Hematopoietic multipotent progenitor cell treated with erythropoietin and hydrocortisone succinate and interleukin-3 and kit ligand, for 8 days (in vitro differentiated cells): ENCODE data around the gene WDPCP.
"Not testable (repeated sequence)": the region's sequence is repeated elsewhere in the genome, so short reads cannot be mapped to it uniquely, and the experiment has no call there.

ENCODE experiments used
- DNase-seq: peaks from one replicate; pipeline ENCODE4 v3.0.0-alpha.2; 2015

WDPCP gene

GRCh38 chr2:63225964-63226686, 362.2 kb downstream of the WDPCP start:
- DNase-seq, result no peak

GRCh38 chr2:63218800-63219526, 369.3 kb downstream of the WDPCP start:
- DNase-seq, result peak; percentile 60

GRCh38 chr2:63195310-63195709, 393.0 kb downstream of the WDPCP start:
- DNase-seq, result no peak

- DNase-seq, result no peak
Observed at GRCh38 chr2:63194175-63194574, 394.1 kb downstream of the WDPCP start.

- DNase-seq, result no peak
Observed at GRCh38 chr2:63192889-63193774, 395.1 kb downstream of the WDPCP start.

- DNase-seq, result no peak
Observed at GRCh38 chr2:63192169-63192888, 395.9 kb downstream of the WDPCP start.

GRCh38 chr2:63189026-63189425, 399.3 kb downstream of the WDPCP start:
- peak; percentile 56 for DNase-seq

GRCh38 chr2:63186331-63186730, 401.9 kb downstream of the WDPCP start:
- no peak for DNase-seq

- no peak for DNase-seq
Observed at GRCh38 chr2:63163161-63163820, 425.0 kb downstream of the WDPCP start.

- DNase-seq, result no peak
Observed at GRCh38 chr2:63159262-63159661, 429.0 kb downstream of the WDPCP start.

GRCh38 chr2:63136683-63137082, 451.6 kb downstream of the WDPCP start:
- not testable (repeated sequence) for DNase-seq

- no peak for DNase-seq
Observed at GRCh38 chr2:63132020-63132419, 456.3 kb downstream of the WDPCP start.

GRCh38 chr2:63131196-63131595, 457.1 kb downstream of the WDPCP start:
- no peak for DNase-seq

- DNase-seq, result no peak
Observed at GRCh38 chr2:63127594-63127993, 460.7 kb downstream of the WDPCP start.

GRCh38 chr2:63124850-63125249, 463.4 kb downstream of the WDPCP start:
- no peak for DNase-seq

- no peak for DNase-seq
Observed at GRCh38 chr2:63124218-63124617, 464.1 kb downstream of the WDPCP start.

GRCh38 chr2:63122921-63123320, 465.4 kb downstream of the WDPCP start:
- DNase-seq, result no peak

- DNase-seq, result no peak
Observed at GRCh38 chr2:63121055-63121834, 467.0 kb downstream of the WDPCP start.

GRCh38 chr2:63118821-63119220, 469.5 kb downstream of the WDPCP start:
- no peak for DNase-seq

- DNase-seq, result no peak
Observed at GRCh38 chr2:63104482-63104881, 483.8 kb downstream of the WDPCP start.

- no peak for DNase-seq
Observed at GRCh38 chr2:63101954-63102353, 486.3 kb downstream of the WDPCP start.
